Naive thymus-derived CD4-positive, alpha-beta T cell (primary cell): ENCODE measurements around the gene ARHGEF40. TPM values are rescaled to one million over a fixed set of nuclear protein-coding genes. Genes with fewer than 3 reads are reported as not detected.

ENCODE experiments used
- ATAC-seq: fragments of 150-1000 bp; cut with Tn5 transposase; 2 replicates; pipeline ENCODE4 v1.10.0; 2021; ENCODE audit warnings: mild to moderate bottlenecking, moderate library complexity
- CTCF ChIA-PET: fragments of 350-600 bp; sonication (Branson Sonifier 250); formaldehyde crosslinking; loops from one replicate; lab custom pipeline; 2021; ENCODE audit warnings: antibody characterized with exemption; lab: Charles Lee
- POLR2A ChIA-PET: fragments of 350-600 bp; sonication (Branson Sonifier 250); formaldehyde crosslinking; loops from one replicate; lab custom pipeline; 2021; ENCODE audit warnings: antibody characterized with exemption, inconsistent platforms; lab: Charles Lee
- DNase-seq, 9 donors: peaks; one replicate each; pipeline versions ENCODE4 v3.0.0 to v3.0.0-alpha.2; 2020 to 2022; ENCODE audit warnings: mixed read lengths in 1 of 9
- H3K27ac ChIP-seq: one replicate; pipeline ENCODE4 v1.7.0; 2013; ENCODE audit warnings: mild to moderate bottlenecking, low read depth, low read length, moderate library complexity
- H3K27me3 ChIP-seq, 2 donors: one replicate each; pipeline ENCODE4 v1.7.0; 2013; ENCODE audit warnings: low read length in 2 of 2, mild to moderate bottlenecking in 2 of 2, moderate library complexity in 2 of 2; ENCODE audit not compliant: control insufficient read depth in 2 of 2, insufficient read depth in 2 of 2
- H3K36me3 ChIP-seq, 3 experiments: 1 replicate in 2 of 3; 2 replicates in 1 of 3; pipeline ENCODE4 v1.7.0; 2013; ENCODE audit warnings: low read length in 3 of 3, mild to moderate bottlenecking in 3 of 3, moderate library complexity in 1 of 3; ENCODE audit not compliant: insufficient read depth in 3 of 3, control insufficient read depth in 2 of 3
- H3K4me1 ChIP-seq, 2 donors: one replicate each; pipeline ENCODE4 v1.7.0; 2013; ENCODE audit warnings: low read length in 2 of 2, mild to moderate bottlenecking in 2 of 2, moderate library complexity in 1 of 2; ENCODE audit not compliant: control insufficient read depth in 2 of 2, insufficient read depth in 2 of 2
- H3K4me3 ChIP-seq: 2 replicates; pipeline ENCODE4 v1.7.0; 2013; ENCODE audit warnings: mild to moderate bottlenecking, low read length
- H3K9me3 ChIP-seq, 3 experiments: 1 replicate in 2 of 3; 2 replicates in 1 of 3; pipeline ENCODE4 v1.7.0; 2013; ENCODE audit warnings: low read length in 3 of 3; ENCODE audit not compliant: control insufficient read depth in 2 of 3
- H3K27ac Mint-ChIP-seq, 9 donors: one replicate each; pipeline ENCODE4 v1.8.0; 2020 to 2022; ENCODE audit warnings: mixed read lengths in 9 of 9, mild to moderate bottlenecking in 8 of 9, moderate library complexity in 5 of 9, inconsistent platforms in 2 of 9
- H3K27me3 Mint-ChIP-seq, 5 donors: one replicate each; pipeline ENCODE4 v1.8.0; 2021 to 2022; ENCODE audit warnings: mixed read lengths in 5 of 5, mild to moderate bottlenecking in 1 of 5
- H3K36me3 Mint-ChIP-seq, 5 donors: one replicate each; pipeline ENCODE4 v1.8.0; 2020 to 2022; ENCODE audit warnings: mixed read lengths in 5 of 5, mild to moderate bottlenecking in 3 of 5, inconsistent platforms in 1 of 5
- H3K4me1 Mint-ChIP-seq, 7 donors: one replicate each; pipeline ENCODE4 v1.8.0; 2020 to 2022; ENCODE audit warnings: mixed read lengths in 7 of 7, mild to moderate bottlenecking in 3 of 7, inconsistent platforms in 1 of 7
- H3K4me3 Mint-ChIP-seq, 10 donors: one replicate each; pipeline ENCODE4 v1.8.0; 2020 to 2022; ENCODE audit warnings: mild to moderate bottlenecking in 10 of 10, mixed read lengths in 10 of 10, moderate library complexity in 6 of 10, inconsistent platforms in 2 of 10
- H3K9me3 Mint-ChIP-seq, 11 donors: one replicate each; pipeline ENCODE4 v1.8.0; 2020 to 2022; ENCODE audit warnings: mixed read lengths in 11 of 11, mild to moderate bottlenecking in 4 of 11, inconsistent platforms in 1 of 11, moderate library complexity in 1 of 11
- intact Hi-C, 2 donors: fragments of 100-400 bp; cut with micrococcal nuclease; formaldehyde crosslinking; loops; one replicate each; pipeline ENCODE4 v1.15.1; 2023
- polyA plus RNA-seq, 2 donors: library from polyadenylated mRNA; unstranded; fragments of 300-500 nt; fragmentation: Illumina TruSeq; gene quantifications; one replicate each; pipeline ENCODE4 v1.2.3, GENCODE V29; 2021
- total RNA-seq, 6 experiments: library from RNA in 5 of 6; stranded (reverse) in 5 of 6; gene quantifications; 1 replicate in 5 of 6; 2 replicates in 1 of 6; pipeline ENCODE4 v1.2.3 and lab custom pipeline; 2021 to 2026

Gene ARHGEF40
- total and polyA plus RNA-seq, 7 experiments from 2014 or later, result 0.11 to 40.5 (median 0.81) TPM; not detected in 2

DNA sequence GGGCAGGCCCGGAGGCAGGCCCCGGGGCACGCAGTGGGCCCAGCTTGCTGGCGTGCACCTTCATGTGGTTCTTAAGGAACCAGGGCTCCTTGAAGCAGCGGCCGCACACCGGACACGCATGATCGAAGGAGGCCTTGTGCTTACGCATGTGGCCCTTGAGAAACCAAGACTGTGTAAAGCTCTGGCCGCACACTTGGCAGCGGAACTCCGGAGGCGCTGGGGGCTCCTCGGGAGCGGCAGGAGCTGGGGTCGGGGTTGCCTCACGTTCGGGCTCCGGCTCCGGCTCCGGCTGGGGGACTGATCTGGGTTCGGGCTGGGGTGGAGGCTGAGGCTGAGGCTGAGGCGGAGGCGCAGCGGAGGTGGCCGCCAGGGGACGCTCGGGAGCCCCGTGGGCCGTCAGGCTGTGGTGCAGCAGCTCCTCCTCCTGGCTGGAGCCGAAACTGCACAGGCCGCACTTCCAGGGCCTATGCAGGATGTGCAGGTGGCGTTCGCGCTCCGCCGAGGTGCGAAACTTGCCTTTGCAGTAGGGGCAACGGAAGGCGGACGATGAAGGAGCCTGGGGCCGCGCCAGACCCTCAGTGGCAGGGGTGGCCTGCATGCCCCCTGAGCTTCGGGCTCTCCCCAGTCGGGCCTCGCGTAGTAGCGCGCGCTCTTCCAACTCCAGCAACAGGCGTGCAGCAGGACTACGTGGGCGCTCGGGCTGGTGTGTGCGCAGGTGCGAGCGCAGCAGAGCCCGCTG, 22.3 kb downstream of the ARHGEF40 start:
- Mint-ChIP-seq H3K27me3 (peaks cover 0 to 17% (median 0%) of the 10 kb centered on the region in 5 donors), H3K4me1 (peaks cover 15 to 37% (median 27%) of the 10 kb centered on the region in 7 donors), H3K36me3 (peaks cover 0 to 2% (median 0%) of the 10 kb centered on the region in 5 donors), H3K9me3 (peaks cover 0 to 3% (median 0%) of the 10 kb centered on the region in 11 donors), H3K4me3 (peak overlapping the region in 1 of 10 donors; percentile 6), H3K27ac (peak overlapping the region in 8 of 9 donors; percentile 17 to 88 (median 78))
- peaks cover 6 to 14% of the 10 kb centered on the region in 2 donors for H3K4me1 ChIP-seq
- H3K27ac ChIP-seq, result no peak overlapping the region
- H3K4me3 ChIP-seq, result no peak overlapping the region
- H3K27me3 ChIP-seq, result no peaks in the 10 kb centered on the region
- ChIA-PET POLR2A (interaction anchor here (1.0 to 4.7 kb wide), 5 partner anchors 11 to 78 kb away, joined by 3 to 53 read pairs (median 5); no protein-coding TSS in a partner anchor), CTCF (interaction anchor here (0.6 to 11.3 kb wide), 13 partner anchors 9 to 89 kb away, joined by 3 to 132 read pairs (median 4); partner anchors contain the start of gene TMEM253)
- H3K36me3 ChIP-seq, result no peaks in the 10 kb centered on the region
- intact Hi-C loops, result loop anchor here (1.0 kb wide), 4 partner anchors 12 to 465 kb away; no protein-coding TSS in a partner anchor
- ATAC-seq (peak; percentile 90), DNase-seq (peak; percentile 82 to 98 (median 93))
- H3K9me3 ChIP-seq, result no peaks in the 10 kb centered on the region

DNA sequence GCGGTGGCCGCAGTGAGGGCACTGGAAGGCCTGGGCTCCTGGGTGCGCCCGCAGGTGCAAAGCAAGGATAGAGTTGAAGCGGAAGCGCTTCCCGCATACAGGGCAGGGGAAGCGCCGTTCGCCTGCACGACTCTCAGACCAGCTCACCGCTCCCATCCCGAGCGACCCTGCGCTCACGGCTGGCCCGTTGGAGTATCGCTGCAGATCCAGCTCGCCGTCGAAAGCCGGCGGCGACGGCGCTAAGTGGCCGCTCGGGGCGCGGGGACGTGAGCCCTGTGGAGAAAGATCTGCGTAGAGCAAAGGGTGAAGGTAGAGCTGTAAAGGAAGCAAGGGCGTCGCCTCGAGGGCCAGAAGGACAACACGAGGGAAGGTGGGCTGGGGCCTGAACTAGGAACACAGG, 22.9 kb downstream of the ARHGEF40 start:
- H3K4me3 Mint-ChIP-seq, result no peak overlapping the region
- H3K27ac Mint-ChIP-seq, result peak overlapping the region in 3 of 9 donors; percentile 17 to 88 (median 83)

DNA sequence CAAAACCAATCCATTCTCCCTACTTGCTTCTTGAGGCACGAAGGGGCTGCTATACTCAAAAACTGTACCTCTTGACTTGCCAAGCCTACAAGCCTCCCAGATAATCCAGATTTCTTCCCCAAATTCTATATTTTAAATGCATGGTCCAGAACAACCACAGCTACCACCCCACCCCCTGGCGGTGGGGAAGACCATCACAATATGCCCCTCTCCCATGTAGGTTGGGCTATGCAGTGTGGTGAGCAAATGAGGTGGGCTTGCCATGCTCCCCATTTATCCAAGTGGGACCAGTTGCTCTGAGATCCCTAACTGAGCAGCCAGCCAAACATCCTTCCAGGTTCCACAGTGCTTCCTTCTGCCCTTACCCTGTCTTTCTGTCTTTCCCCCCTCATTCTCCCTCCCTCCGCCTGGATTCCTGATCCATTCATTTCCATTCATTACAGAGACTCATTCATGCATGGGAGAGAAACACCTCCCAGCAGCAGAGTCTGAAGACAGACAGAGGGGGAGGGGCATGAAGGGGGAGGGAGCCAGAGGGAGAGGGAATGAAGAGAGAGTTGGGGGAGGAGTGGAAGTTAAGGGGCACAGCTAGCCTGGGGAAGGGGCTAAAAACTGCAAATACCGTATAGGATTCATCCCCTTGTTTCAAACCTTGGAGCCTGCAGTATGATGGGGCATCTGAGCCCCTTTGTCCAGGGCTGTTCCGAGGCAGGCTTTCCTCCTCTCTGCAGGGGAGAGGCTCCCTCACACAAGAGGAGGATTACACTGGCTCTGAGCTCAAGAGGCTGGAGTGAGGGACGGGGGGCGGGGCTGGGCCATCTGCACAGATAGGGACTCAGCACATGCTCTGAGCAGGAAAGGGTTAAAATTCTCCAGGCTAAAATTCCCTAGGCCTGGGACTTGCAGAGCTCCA, 23.9 kb downstream of the ARHGEF40 start:
- ChIA-PET POLR2A (interaction anchor here (1.2 to 4.7 kb wide), 3 partner anchors 10 to 105 kb away, joined by 3 to 53 read pairs (median 5); no protein-coding TSS in a partner anchor), CTCF (interaction anchor here (0.7 to 11.3 kb wide), 4 partner anchors 11 to 469 kb away, joined by 4 to 132 read pairs (median 64); no protein-coding TSS in a partner anchor)
- ATAC-seq (no peak), DNase-seq (no peak)
- H3K36me3 Mint-ChIP-seq, result peaks cover 0 to 2% (median 0%) of the 10 kb centered on the region in 5 donors
- Histone ChIP-seq H3K4me1 (peaks cover 0 to 7% of the 10 kb centered on the region in 2 donors), H3K27me3 (no peaks in the 10 kb centered on the region), H3K27ac (no peak overlapping the region), H3K36me3 (no peaks in the 10 kb centered on the region), H3K9me3 (no peaks in the 10 kb centered on the region), H3K4me3 (no peak overlapping the region)
- H3K4me1 Mint-ChIP-seq, result peaks cover 6 to 30% (median 19%) of the 10 kb centered on the region in 7 donors
- peaks cover 0 to 6% (median 0%) of the 10 kb centered on the region in 11 donors for H3K9me3 Mint-ChIP-seq
- intact Hi-C loops, result loop anchor here in 1 of 2 donors (2.0 kb wide), 1 partner anchor 53 kb away; no protein-coding TSS in a partner anchor
- H3K27ac Mint-ChIP-seq, result peak overlapping the region in 3 of 9 donors; percentile 38 to 43 (median 43)
- peaks cover 0 to 23% (median 0%) of the 10 kb centered on the region in 5 donors for H3K27me3 Mint-ChIP-seq
- no peak overlapping the region for H3K4me3 Mint-ChIP-seq

More for the DNA sequence above, 22.9 kb downstream of the ARHGEF40 start:
- no peak for ATAC-seq
- H3K27me3 ChIP-seq, result no peaks in the 10 kb centered on the region
- H3K36me3 ChIP-seq, result no peaks in the 10 kb centered on the region
- H3K4me3 ChIP-seq, result no peak overlapping the region
- intact Hi-C loops, result no loop called here
- peaks cover 0 to 2% (median 0%) of the 10 kb centered on the region in 5 donors for H3K36me3 Mint-ChIP-seq
- ChIA-PET CTCF (interaction anchor here (0.7 to 11.3 kb wide), 11 partner anchors 8 to 470 kb away, joined by 3 to 132 read pairs (median 5); partner anchors contain the start of gene TMEM253), POLR2A (interaction anchor here (1.0 to 4.7 kb wide), 5 partner anchors 11 to 78 kb away, joined by 3 to 53 read pairs (median 5); no protein-coding TSS in a partner anchor)
- H3K4me1 ChIP-seq, result peaks cover 2 to 10% of the 10 kb centered on the region in 2 donors
- H3K27me3 Mint-ChIP-seq, result peaks cover 0 to 18% (median 0%) of the 10 kb centered on the region in 5 donors
- no peak overlapping the region for H3K27ac ChIP-seq
- H3K4me1 Mint-ChIP-seq, result peaks cover 9 to 33% (median 22%) of the 10 kb centered on the region in 7 donors
- peaks cover 0 to 2% (median 0%) of the 10 kb centered on the region in 11 donors for H3K9me3 Mint-ChIP-seq
- no peak for DNase-seq
- no peaks in the 10 kb centered on the region for H3K9me3 ChIP-seq

DNA sequence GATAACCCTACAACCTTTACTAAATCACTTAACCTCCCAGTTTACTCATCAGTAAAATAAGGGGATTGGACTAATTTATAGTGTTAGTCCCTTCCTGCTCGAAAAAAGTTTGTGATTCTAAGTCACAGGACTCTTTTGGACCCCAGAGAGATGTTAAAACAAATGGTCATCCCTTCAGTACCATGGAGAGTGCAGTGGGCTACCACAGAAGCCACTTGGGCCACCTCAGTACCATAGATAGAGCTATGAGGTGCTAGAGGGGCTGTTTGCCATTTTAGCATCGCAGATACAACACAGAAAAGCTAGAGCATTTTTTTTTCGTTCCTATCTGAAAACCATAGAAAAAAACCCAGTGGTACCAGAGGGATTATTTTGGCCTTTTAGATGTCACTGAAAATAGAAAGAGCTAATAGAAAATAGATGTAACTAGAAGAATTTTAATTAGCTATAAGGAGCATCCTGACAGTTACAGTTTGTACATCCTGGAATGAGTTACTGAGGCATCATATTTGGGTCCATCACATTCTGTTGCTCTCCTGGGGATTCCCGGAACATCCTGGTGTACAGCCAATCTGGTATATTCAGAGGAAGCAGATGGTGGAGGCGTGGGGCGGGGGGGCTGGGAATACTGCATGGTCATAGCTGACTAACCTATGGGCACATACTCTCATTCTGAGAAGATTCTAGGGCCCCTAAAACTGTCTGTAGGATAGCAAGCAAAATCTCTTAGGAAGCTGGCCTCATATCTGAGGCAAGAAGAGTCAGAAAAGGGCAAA, 25.5 kb downstream of the ARHGEF40 start:
- H3K4me1 Mint-ChIP-seq, result peaks cover 10 to 34% (median 25%) of the 10 kb centered on the region in 7 donors
- Histone ChIP-seq H3K27me3 (no peaks in the 10 kb centered on the region), H3K4me1 (peaks cover 0 to 7% of the 10 kb centered on the region in 2 donors), H3K9me3 (no peaks in the 10 kb centered on the region), H3K27ac (no peak overlapping the region), H3K4me3 (no peak overlapping the region), H3K36me3 (no peaks in the 10 kb centered on the region)
- no peak for ATAC-seq
- ChIA-PET POLR2A (interaction anchor here (1.0 to 4.7 kb wide), 4 partner anchors 8 to 107 kb away, joined by 3 to 53 read pairs (median 4); no protein-coding TSS in a partner anchor), CTCF (interaction anchor here (0.6 to 11.3 kb wide), 5 partner anchors 10 to 483 kb away, joined by 4 to 132 read pairs (median 5); no protein-coding TSS in a partner anchor)
- peaks cover 0 to 2% (median 0%) of the 10 kb centered on the region in 5 donors for H3K36me3 Mint-ChIP-seq
- intact Hi-C loops, result loop anchor here in 1 of 2 donors (2.0 kb wide), 1 partner anchor 55 kb away; no protein-coding TSS in a partner anchor
- H3K27me3 Mint-ChIP-seq, result peaks cover 0 to 33% (median 0%) of the 10 kb centered on the region in 5 donors
- peak overlapping the region in 8 of 9 donors; percentile 67 to 90 (median 86) for H3K27ac Mint-ChIP-seq
- DNase-seq, result no peak
- H3K9me3 Mint-ChIP-seq, result peaks cover 0 to 6% (median 0%) of the 10 kb centered on the region in 11 donors
- H3K4me3 Mint-ChIP-seq, result peak overlapping the region in 4 of 10 donors; percentile 5 to 88 (median 55)

DNA sequence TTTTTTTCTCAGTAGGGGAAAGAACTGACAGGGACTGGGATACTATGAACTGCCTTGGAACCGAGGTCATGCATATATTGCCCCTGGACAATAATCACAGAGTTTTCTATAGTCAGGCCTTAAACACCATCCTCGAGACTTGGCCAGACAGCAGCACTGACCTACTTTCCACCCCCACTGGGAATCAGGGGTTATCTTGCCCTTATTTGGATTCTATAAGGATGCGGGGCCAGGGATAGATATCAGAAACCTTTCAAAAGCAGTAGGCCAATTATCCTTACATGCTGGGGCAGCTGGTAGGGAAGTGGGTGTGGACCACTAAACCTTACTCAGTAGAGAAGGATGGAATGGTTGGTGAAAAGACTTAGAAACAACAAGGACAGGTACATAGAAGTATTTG, 26.3 kb downstream of the ARHGEF40 start:
- POLR2A ChIA-PET, result interaction anchor here (0.6 to 2.3 kb wide), 4 partner anchors 9 to 296 kb away, joined by 3 to 6 read pairs (median 4); no protein-coding TSS in a partner anchor
- peaks cover 0 to 4% of the 10 kb centered on the region in 2 donors for H3K27me3 ChIP-seq
- peak overlapping the region in 8 of 9 donors; percentile 59 to 90 (median 86) for H3K27ac Mint-ChIP-seq
- H3K27ac ChIP-seq, result no peak overlapping the region
- no peaks in the 10 kb centered on the region for H3K36me3 ChIP-seq
- CTCF ChIA-PET, result interaction anchor here (0.7 to 11.3 kb wide), 4 partner anchors 9 to 81 kb away, joined by 4 to 132 read pairs (median 64); partner anchors contain the start of gene ARHGEF40
- peaks cover 0 to 2% (median 0%) of the 10 kb centered on the region in 5 donors for H3K36me3 Mint-ChIP-seq
- ATAC-seq, result no peak
- H3K4me3 Mint-ChIP-seq, result peak overlapping the region in 8 of 10 donors; percentile 34 to 88 (median 68)
- H3K4me3 ChIP-seq, result no peak overlapping the region
- no peaks in the 10 kb centered on the region for H3K9me3 ChIP-seq
- H3K4me1 Mint-ChIP-seq, result peaks cover 10 to 33% (median 25%) of the 10 kb centered on the region in 7 donors
- no peak for DNase-seq
- peaks cover 0 to 7% of the 10 kb centered on the region in 2 donors for H3K4me1 ChIP-seq
- intact Hi-C loops, result no loop called here
- H3K27me3 Mint-ChIP-seq, result peaks cover 0 to 33% (median 0%) of the 10 kb centered on the region in 5 donors
- H3K9me3 Mint-ChIP-seq, result peaks cover 0 to 6% (median 0%) of the 10 kb centered on the region in 11 donors
